Endothelial cell of umbilical vein (primary cell): ENCODE data around the gene ZNF496. TPM values are rescaled to one million over a fixed set of nuclear protein-coding genes. Genes with fewer than 3 reads are reported as not detected.
"Not testable (repeated sequence)": the region's sequence is repeated elsewhere in the genome, so short reads cannot be mapped to it uniquely, and the experiment has no call there.

Experiments
- BruUV-seq: library from RNA; stranded (reverse); fragments of 400-500 nt; replicated peaks from 2 replicates; lab custom pipeline; 2021; lab: Mats Ljungman, UMichigan
- CTCF ChIA-PET: fragments of 300-600, 350-600 bp; sonication (Branson Sonifier 250); formaldehyde crosslinking; loops from one replicate; lab custom pipeline; 2021; ENCODE audit warnings: antibody characterized with exemption, inconsistent platforms; lab: Charles Lee
- POLR2A ChIA-PET: fragments of 300-600, 350-600 bp; sonication (Branson Sonifier 250); formaldehyde crosslinking; loops from one replicate; lab custom pipeline; 2021; ENCODE audit warnings: antibody characterized with exemption, inconsistent platforms; lab: Charles Lee
- DNase-seq: peaks from one replicate; pipeline ENCODE4 v3.0.0-alpha.2; 2011; ENCODE audit warnings: low read depth, low spot score
- FAIRE-seq: peaks from 2 replicates; lab custom pipeline; 2011; peaks lifted over from hg19 to GRCh38; lab: Jason Lieb, UNC
- H2AFZ ChIP-seq: 2 replicates; pipeline ENCODE4 v1.6.0; 2012; ENCODE audit warnings: low read depth, low read length, control low read depth, inconsistent platforms
- H3K27ac ChIP-seq: 2 replicates; pipeline ENCODE4 v1.5.1; 2011; ENCODE audit warnings: low read depth, mild to moderate bottlenecking, control low read depth, low read length, moderate library complexity; ENCODE audit not compliant: insufficient read depth
- H3K27me3 ChIP-seq, 2 experiments: 2 replicates each; pipeline versions ENCODE4 v1.6.0 to v1.6.1; 2011; ENCODE audit warnings: low read length in 2 of 2, mixed read lengths in 1 of 2; ENCODE audit not compliant: control insufficient read depth in 2 of 2, insufficient read depth in 2 of 2
- H3K36me3 ChIP-seq, 2 experiments: 2 replicates in 1 of 2; 3 replicates in 1 of 2; pipeline ENCODE4 v1.5.1; 2011; ENCODE audit warnings: low read length in 2 of 2, mild to moderate bottlenecking in 1 of 2, moderate library complexity in 1 of 2; ENCODE audit not compliant: control insufficient read depth in 2 of 2, insufficient read depth in 2 of 2; ENCODE audit errors: extremely low read depth in 1 of 2
- H3K4me1 ChIP-seq: 3 replicates; pipeline ENCODE4 v1.5.1; 2011; ENCODE audit warnings: mild to moderate bottlenecking, low read length; ENCODE audit not compliant: control insufficient read depth, insufficient read depth; ENCODE audit errors: extremely low read depth
- H3K4me2 ChIP-seq: 2 replicates; pipeline ENCODE4 v1.6.1; 2011; ENCODE audit warnings: low read length, control low read depth, mixed read lengths; ENCODE audit not compliant: insufficient read depth
- H3K4me3 ChIP-seq, 3 experiments: fragments of 200-600 bp in 1 of 3; sonication (generic), shearing (Covaris generic) in 1 of 3; replicated peaks in 1 of 3; 2 replicates each; pipeline ENCODE4 v1.5.1; 2011 to 2016; ENCODE audit warnings: control low read depth in 3 of 3, low read length in 3 of 3, mild to moderate bottlenecking in 2 of 3, inconsistent platforms in 1 of 3, low read depth in 1 of 3, moderate library complexity in 1 of 3; ENCODE audit not compliant: insufficient read depth in 1 of 3
- H3K79me2 ChIP-seq: 2 replicates; pipeline ENCODE4 v1.6.0; 2012; ENCODE audit warnings: low read length, inconsistent platforms; ENCODE audit not compliant: control insufficient read depth, insufficient read depth
- H3K9ac ChIP-seq: replicated peaks from 2 replicates; pipeline ENCODE3; 2011; ENCODE audit warnings: low read length, control low read depth; ENCODE audit not compliant: insufficient read depth; ENCODE audit errors: extremely low read depth
- H3K9me1 ChIP-seq: replicated peaks from 3 replicates; pipeline ENCODE4 v1.6.0; 2011; ENCODE audit warnings: mild to moderate bottlenecking, low read length; ENCODE audit not compliant: control insufficient read depth, insufficient read depth; ENCODE audit errors: extremely low read depth
- H3K9me3 ChIP-seq: replicated peaks from 2 replicates; pipeline ENCODE4 v1.5.1; 2012; ENCODE audit warnings: low read length, inconsistent platforms; ENCODE audit not compliant: control insufficient read depth, insufficient read depth
- H4K20me1 ChIP-seq: replicated peaks from 2 replicates; pipeline ENCODE3; 2011; ENCODE audit warnings: mild to moderate bottlenecking, low read length; ENCODE audit not compliant: control insufficient read depth, insufficient read depth; ENCODE audit errors: extremely low read depth
- EZH2 ChIP-seq: IDR thresholded peaks from 2 replicates; pipeline ENCODE4 v1.6.1; 2012; ENCODE audit warnings: borderline replicate concordance, low read depth, mild to moderate bottlenecking, moderate library complexity, low read length, inconsistent platforms; ENCODE audit not compliant: severe bottlenecking
- FOS ChIP-seq: IDR thresholded peaks from 2 replicates; pipeline ENCODE4 v1.6.1; 2011; ENCODE audit warnings: mild to moderate bottlenecking, low read length, moderate library complexity, borderline replicate concordance; ENCODE audit not compliant: insufficient read depth
- GATA2 ChIP-seq: IDR thresholded peaks from 2 replicates; pipeline ENCODE4 v1.7.0; 2011; ENCODE audit warnings: low read depth, mild to moderate bottlenecking, moderate library complexity, mixed read lengths, low read length; ENCODE audit not compliant: insufficient read length, insufficient read depth
- JUN ChIP-seq: IDR thresholded peaks from 2 replicates; pipeline ENCODE4 v1.6.1; 2011; ENCODE audit warnings: borderline replicate concordance, low read depth; ENCODE audit not compliant: insufficient read length, insufficient read depth
- MYC ChIP-seq: IDR thresholded peaks from one replicate; pipeline ENCODE4 v1.6.1; 2011; ENCODE audit warnings: mild to moderate bottlenecking, low read depth, low read length
- POLR2A ChIP-seq: IDR thresholded peaks from 2 replicates; pipeline ENCODE4 v1.6.1; 2012; ENCODE audit warnings: low read depth, mild to moderate bottlenecking, control low read depth, low read length
- POLR2AphosphoS5 ChIP-seq: IDR thresholded peaks from 2 replicates; pipeline ENCODE4 v1.6.1; 2012; ENCODE audit warnings: low read depth, mild to moderate bottlenecking, control low read depth, low read length, moderate library complexity; ENCODE audit not compliant: insufficient read depth
- dilution Hi-C: fragments of 300-500 bp; cut with MboI; formaldehyde crosslinking; loops from one replicate; pipeline ENCODE4 v1.15.0; 2019; ENCODE audit warnings: low sequenced_read_pairs; ENCODE audit not compliant: extremely low pct_ligation_motif_present
- intact Hi-C: fragments of 100-400 bp; cut with micrococcal nuclease; formaldehyde crosslinking; loops from one replicate; pipeline ENCODE4 v1.10.0; 2022
- polyA plus RNA-seq, 4 experiments: library from polyadenylated mRNA; depleted of rRNA in 3 of 4; stranded (reverse) in 3 of 4; unstranded in 1 of 4; fragments of >200 nt; gene quantifications; 2 replicates each; pipeline versions ENCODE4 v1.2.1 to v1.2.3, GENCODE V29; 2011 to 2012; ENCODE audit warnings: missing spikeins in 1 of 4
- total RNA-seq: library from RNA; stranded (reverse); gene quantifications from 2 replicates; pipeline ENCODE4 v1.2.3, GENCODE V29; 2021
- TF ChIP-seq, protein P1 (sequence below): IDR thresholded peaks from 2 replicates; pipeline ENCODE4 v1.6.1; 2011; ENCODE audit not compliant: insufficient read depth, insufficient read length
- TF ChIP-seq, protein P2 (sequence below), 2 donors: IDR thresholded peaks; 1 replicate in 1 of 2; 2 replicates in 1 of 2; pipeline ENCODE4 v1.5.1; 2011; ENCODE audit warnings: low read length in 2 of 2, mild to moderate bottlenecking in 2 of 2, moderate library complexity in 2 of 2, control low read depth in 1 of 2, inconsistent platforms in 1 of 2, low read depth in 1 of 2; ENCODE audit not compliant: insufficient read depth in 1 of 2; ENCODE audit errors: extremely low read depth in 1 of 2

Gene ZNF496
- total and polyA plus RNA-seq, 2 donors (not counting 3 experiments of a cell fraction or from before 2014, with no cell fraction given), result 22.4 to 46.0 TPM

DNA sequence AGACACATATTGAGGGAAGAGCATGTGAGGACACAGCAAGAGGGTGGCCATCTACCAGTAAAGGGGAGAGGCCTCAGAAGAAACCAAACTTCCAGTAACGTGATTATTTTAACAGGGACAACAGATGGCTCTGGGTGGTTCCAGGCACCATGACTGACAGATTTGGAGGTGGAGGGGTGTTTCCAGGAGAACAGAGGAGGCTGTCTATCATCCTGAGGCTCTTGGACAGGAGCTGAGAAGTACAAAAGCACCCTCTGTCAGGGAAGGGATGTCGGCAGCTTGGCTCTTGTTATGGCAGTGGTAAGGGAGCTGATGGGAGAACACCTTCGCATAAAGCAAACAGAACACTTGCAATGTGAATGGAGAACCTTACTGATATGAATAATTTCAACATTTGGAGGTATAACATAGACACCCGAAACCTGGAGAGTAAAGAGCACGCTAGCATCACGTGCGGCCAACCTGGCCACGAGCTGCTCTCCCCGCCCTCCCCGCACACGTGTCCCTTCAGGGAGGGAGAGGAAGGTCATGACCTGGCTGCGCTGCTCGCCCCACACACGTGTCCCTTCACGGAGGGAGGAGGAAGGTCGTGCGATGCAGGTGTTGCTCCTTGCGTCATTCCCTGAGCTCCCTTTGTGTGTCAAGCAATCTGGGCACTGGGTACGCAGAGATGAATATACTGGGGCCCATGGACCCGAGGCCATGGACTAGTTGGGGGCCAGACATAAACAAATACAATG lies 46.8 kb upstream of the ZNF496 start:
- Histone ChIP-seq H3K27me3 (peaks cover 0 to 3% of the 10 kb centered on the region in 2 experiments), H3K27ac (no peak overlapping the region), H3K36me3 (no peaks in the 10 kb centered on the region), H2AFZ (no peak overlapping the region), H3K4me3 (no peak overlapping the region), H3K4me1 (no peaks in the 10 kb centered on the region), H3K9me3 (no peaks in the 10 kb centered on the region), H3K9ac (no peak overlapping the region), H3K4me2 (no peak overlapping the region), H3K79me2 (no peaks in the 10 kb centered on the region), H4K20me1 (no peaks in the 10 kb centered on the region), H3K9me1 (no peaks in the 10 kb centered on the region)
- BruUV-seq, result no TSS peak
- intact Hi-C loops, result no loop called here
- POLR2A ChIA-PET, result no interaction called here
- FAIRE-seq (no peak), DNase-seq (no peak)
- TF ChIP-seq MYC (no peak), GATA2 (no peak), EZH2 (no peak), POLR2AphosphoS5 (no peak), FOS (no peak), JUN (no peak), POLR2A (no peak)
- TF ChIP-seq, protein P1, sequence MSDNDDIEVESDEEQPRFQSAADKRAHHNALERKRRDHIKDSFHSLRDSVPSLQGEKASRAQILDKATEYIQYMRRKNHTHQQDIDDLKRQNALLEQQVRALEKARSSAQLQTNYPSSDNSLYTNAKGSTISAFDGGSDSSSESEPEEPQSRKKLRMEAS, result no peak
- TF ChIP-seq, protein P2, sequence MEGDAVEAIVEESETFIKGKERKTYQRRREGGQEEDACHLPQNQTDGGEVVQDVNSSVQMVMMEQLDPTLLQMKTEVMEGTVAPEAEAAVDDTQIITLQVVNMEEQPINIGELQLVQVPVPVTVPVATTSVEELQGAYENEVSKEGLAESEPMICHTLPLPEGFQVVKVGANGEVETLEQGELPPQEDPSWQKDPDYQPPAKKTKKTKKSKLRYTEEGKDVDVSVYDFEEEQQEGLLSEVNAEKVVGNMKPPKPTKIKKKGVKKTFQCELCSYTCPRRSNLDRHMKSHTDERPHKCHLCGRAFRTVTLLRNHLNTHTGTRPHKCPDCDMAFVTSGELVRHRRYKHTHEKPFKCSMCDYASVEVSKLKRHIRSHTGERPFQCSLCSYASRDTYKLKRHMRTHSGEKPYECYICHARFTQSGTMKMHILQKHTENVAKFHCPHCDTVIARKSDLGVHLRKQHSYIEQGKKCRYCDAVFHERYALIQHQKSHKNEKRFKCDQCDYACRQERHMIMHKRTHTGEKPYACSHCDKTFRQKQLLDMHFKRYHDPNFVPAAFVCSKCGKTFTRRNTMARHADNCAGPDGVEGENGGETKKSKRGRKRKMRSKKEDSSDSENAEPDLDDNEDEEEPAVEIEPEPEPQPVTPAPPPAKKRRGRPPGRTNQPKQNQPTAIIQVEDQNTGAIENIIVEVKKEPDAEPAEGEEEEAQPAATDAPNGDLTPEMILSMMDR (IDR thresholded peaks at IDR 0.05; ENCODE audit: extremely low read depth in 1 of 2, insufficient read depth in 1 of 2, low read depth in 1 of 2, low read length in 2 of 2), result no peak
- dilution Hi-C loops, result no loop called here
- CTCF ChIA-PET, result interaction anchor here (1.1 kb wide), 1 partner anchor 12 kb away, joined by 4 read pairs; no protein-coding TSS in a partner anchor

DNA sequence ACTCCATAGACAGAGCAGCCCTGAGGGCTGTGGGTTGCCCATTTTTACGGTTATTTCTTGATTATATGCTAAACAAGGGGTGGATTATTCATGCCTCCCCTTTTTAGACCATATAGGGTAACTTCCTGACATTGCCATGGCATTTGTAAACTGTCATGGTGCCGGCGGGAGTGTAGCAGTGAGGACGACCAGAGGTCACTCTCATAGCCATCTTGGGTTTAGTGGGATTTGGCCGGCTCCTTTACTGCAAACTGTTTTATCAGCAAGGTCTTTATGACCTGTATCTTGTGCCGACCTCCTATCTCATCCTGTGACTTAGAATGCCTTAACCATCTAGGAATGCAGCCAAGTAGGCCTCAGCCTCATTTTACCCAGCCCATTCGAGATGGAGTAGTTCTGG lies 46.0 kb upstream of the ZNF496 start:
- dilution Hi-C loops, FAIRE-seq, H3K27me3 ChIP-seq, CTCF ChIA-PET, H3K9me1 ChIP-seq, H3K4me1 ChIP-seq, POLR2A ChIA-PET, DNase-seq, H3K27ac ChIP-seq, H3K9me3 ChIP-seq, H3K9ac ChIP-seq, H2AFZ ChIP-seq, H3K4me2 ChIP-seq, intact Hi-C loops, BruUV-seq, H3K79me2 ChIP-seq, H3K36me3 ChIP-seq, H4K20me1 ChIP-seq, H3K4me3 ChIP-seq: not testable (repeated sequence)
